ENCODE data around the gene BPIFB6.

BPIFB6 gene

GRCh38 chr20:32997431-32997830 lies 34.0 kb upstream of the BPIFB6 start:
- TF ChIP-seq EZH2phosphoT487 (IDR thresholded peaks at IDR 0.05; ENCODE audit: borderline replicate concordance, low read length) (no peak), CTCF (IDR thresholded peaks at IDR 0.05; ENCODE audit: low read depth, low read length, poor library complexity, severe bottlenecking) (no peak)
- H3K4me2 ChIP-seq (ENCODE audit: low read length) = no peak overlapping the region
- no peaks in the 10 kb centered on the region for H3F3A ChIP-seq (ENCODE audit: control insufficient read depth, insufficient read depth)
- no peaks in the 10 kb centered on the region for H3K36me3 ChIP-seq (ENCODE audit: control insufficient read depth, low read length)
- H3K9me2 ChIP-seq (replicated peaks; ENCODE audit: control insufficient read depth, low read length) = no peaks in the 10 kb centered on the region
- H3K4me1 ChIP-seq (ENCODE audit: control insufficient read depth, low read length) = no peaks in the 10 kb centered on the region
- H3K79me2 ChIP-seq (ENCODE audit: control insufficient read depth, low read length) = no peaks in the 10 kb centered on the region
- H3K27ac ChIP-seq (ENCODE audit: low read depth, low read length) = no peak overlapping the region
- H4K20me1 ChIP-seq (ENCODE audit: control insufficient read depth, insufficient read depth, low read depth, low read length) = no peaks in the 10 kb centered on the region
- H3K27me3 ChIP-seq (ENCODE audit: control insufficient read depth, low read length) = no peaks in the 10 kb centered on the region; the same call in 1 of the 2 replicates
- peaks cover 7% of the 10 kb centered on the region; the same call in 1 of the 2 replicates for H3K9me3 ChIP-seq (ENCODE audit: control insufficient read depth, insufficient read depth, low read length)
- H3K4me3 ChIP-seq (ENCODE audit: low read length) = no peak overlapping the region

DNA sequence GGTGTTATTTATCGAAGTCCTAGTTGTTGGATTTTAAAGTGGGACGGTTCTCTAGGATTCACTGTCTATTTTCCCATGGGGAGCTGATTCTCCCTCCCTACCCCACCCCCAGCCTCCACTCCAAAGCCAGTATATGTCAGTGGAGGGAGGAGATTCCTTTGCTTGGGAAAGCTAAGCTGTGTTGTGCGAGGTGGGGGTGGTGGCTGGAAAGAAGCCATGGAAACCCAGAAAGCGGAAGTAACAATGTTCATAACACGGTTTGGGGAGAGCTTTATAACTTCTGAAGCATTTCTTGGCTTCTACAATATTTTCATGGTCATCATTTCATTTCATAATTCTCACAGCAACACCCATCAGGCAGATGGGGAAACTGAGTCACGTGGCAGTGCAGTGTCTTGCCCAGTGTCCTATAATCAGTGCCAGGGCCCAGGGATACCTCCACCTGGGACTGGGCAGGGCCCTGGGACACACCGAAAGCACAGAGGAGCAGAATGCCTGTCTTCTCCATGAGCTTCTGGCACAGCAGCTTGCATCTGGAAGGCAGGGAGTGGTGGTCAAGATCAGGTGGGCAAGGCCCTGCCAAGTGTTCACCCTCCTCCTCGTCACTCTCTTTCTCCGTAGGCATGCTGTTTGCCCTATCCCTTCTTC lies 31.7 kb upstream of the BPIFB6 start:
- H3K9me3 ChIP-seq (ENCODE audit: control insufficient read depth, insufficient read depth, low read length) = peaks cover 7% of the 10 kb centered on the region; the same call in 1 of the 2 replicates
- no peaks in the 10 kb centered on the region for H4K20me1 ChIP-seq (ENCODE audit: control insufficient read depth, insufficient read depth, low read depth, low read length)
- no peaks in the 10 kb centered on the region for H3K79me2 ChIP-seq (ENCODE audit: control insufficient read depth, low read length)
- H3K27ac ChIP-seq (ENCODE audit: low read depth, low read length) = no peak overlapping the region
- H3K36me3 ChIP-seq (ENCODE audit: control insufficient read depth, low read length) = no peaks in the 10 kb centered on the region
- H3K4me2 ChIP-seq (ENCODE audit: low read length) = no peak overlapping the region
- no peak overlapping the region for H3K4me3 ChIP-seq (ENCODE audit: low read length)
- no peaks in the 10 kb centered on the region for H3F3A ChIP-seq (ENCODE audit: control insufficient read depth, insufficient read depth)
- H3K27me3 ChIP-seq (ENCODE audit: control insufficient read depth, low read length) = no peaks in the 10 kb centered on the region; the same call in 1 of the 2 replicates
- TF ChIP-seq CTCF (IDR thresholded peaks at IDR 0.05; ENCODE audit: low read depth, low read length, poor library complexity, severe bottlenecking) = no peak
- TF ChIP-seq EZH2phosphoT487 (IDR thresholded peaks at IDR 0.05; ENCODE audit: borderline replicate concordance, low read length) = no peak
- H3K9me2 ChIP-seq (replicated peaks; ENCODE audit: control insufficient read depth, low read length) = no peaks in the 10 kb centered on the region
- no peaks in the 10 kb centered on the region for H3K4me1 ChIP-seq (ENCODE audit: control insufficient read depth, low read length)

GRCh38 chr20:33000802-33001466 lies 30.5 kb upstream of the BPIFB6 start:
- Histone ChIP-seq H3K9me2 (replicated peaks; ENCODE audit: control insufficient read depth, low read length) (no peaks in the 10 kb centered on the region), H3K4me2 (ENCODE audit: low read length) (no peak overlapping the region), H3K4me1 (ENCODE audit: control insufficient read depth, low read length) (no peaks in the 10 kb centered on the region), H3K36me3 (ENCODE audit: control insufficient read depth, low read length) (no peaks in the 10 kb centered on the region), H3K27me3 (ENCODE audit: control insufficient read depth, low read length) (no peaks in the 10 kb centered on the region; the same call in 1 of the 2 replicates), H3F3A (ENCODE audit: control insufficient read depth, insufficient read depth) (no peaks in the 10 kb centered on the region), H3K27ac (ENCODE audit: low read depth, low read length) (no peak overlapping the region), H4K20me1 (ENCODE audit: control insufficient read depth, insufficient read depth, low read depth, low read length) (no peaks in the 10 kb centered on the region), H3K79me2 (ENCODE audit: control insufficient read depth, low read length) (no peaks in the 10 kb centered on the region), H3K4me3 (ENCODE audit: low read length) (no peak overlapping the region), H3K9me3 (ENCODE audit: control insufficient read depth, insufficient read depth, low read length) (no peaks in the 10 kb centered on the region)
- no peak for TF ChIP-seq EZH2phosphoT487 (IDR thresholded peaks at IDR 0.05; ENCODE audit: borderline replicate concordance, low read length)
- no peak for TF ChIP-seq CTCF (IDR thresholded peaks at IDR 0.05; ENCODE audit: low read depth, low read length, poor library complexity, severe bottlenecking)

All from DOHH2 (cell line).